ENCODE measurements around the gene SLC26A11.
"Not testable (repeated sequence)": the region's sequence is repeated elsewhere in the genome, so short reads cannot be mapped to it uniquely, and the experiment has no call there.

The SLC26A11 gene

GRCh38 chr17:80229011-80229410 lies 8.8 kb downstream of the SLC26A11 start:
- no peak overlapping the region for H3K27ac ChIP-seq
- TF ChIP-seq ZFX (IDR thresholded peaks at IDR 0.05; ENCODE audit: borderline replicate concordance) (no peak), CTCF (IDR thresholded peaks at IDR 0.05) (no peak)

- TF ChIP-seq CTCF (IDR thresholded peaks at IDR 0.05) (no peak), ZFX (IDR thresholded peaks at IDR 0.05; ENCODE audit: borderline replicate concordance) (no peak)
- no peak overlapping the region for H3K27ac ChIP-seq
These were observed 12.2 kb downstream of the SLC26A11 start for GRCh38 chr17:80232438-80232837.

- TF ChIP-seq ZFX (IDR thresholded peaks at IDR 0.05; ENCODE audit: borderline replicate concordance) (no peak), CTCF (IDR thresholded peaks at IDR 0.05) (no peak)
- no peak overlapping the region for H3K27ac ChIP-seq
These were observed 13.0 kb downstream of the SLC26A11 start for GRCh38 chr17:80233202-80233601.

GRCh38 chr17:80236911-80237310 lies 16.7 kb downstream of the SLC26A11 start:
- no peak overlapping the region for H3K27ac ChIP-seq

GRCh38 chr17:80237386-80237785 lies 17.2 kb downstream of the SLC26A11 start:
- TF ChIP-seq CTCF (IDR thresholded peaks at IDR 0.05), result no peak
- TF ChIP-seq ZFX (IDR thresholded peaks at IDR 0.05; ENCODE audit: borderline replicate concordance), result no peak
- H3K27ac ChIP-seq, result no peak overlapping the region

More at GRCh38 chr17:80236911-80237310, 16.7 kb downstream of the SLC26A11 start:
- TF ChIP-seq ZFX (IDR thresholded peaks at IDR 0.05; ENCODE audit: borderline replicate concordance) (no peak), CTCF (IDR thresholded peaks at IDR 0.05) (no peak)

- no peak overlapping the region for H3K27ac ChIP-seq
- TF ChIP-seq CTCF (IDR thresholded peaks at IDR 0.05), result no peak
- TF ChIP-seq ZFX (IDR thresholded peaks at IDR 0.05; ENCODE audit: borderline replicate concordance), result no peak
These were observed 22.3 kb downstream of the SLC26A11 start for GRCh38 chr17:80242505-80242904.

- no peak for TF ChIP-seq ZFX (IDR thresholded peaks at IDR 0.05; ENCODE audit: borderline replicate concordance)
- no peak for TF ChIP-seq CTCF (IDR thresholded peaks at IDR 0.05)
- H3K27ac ChIP-seq, result no peak overlapping the region
These were observed 23.6 kb downstream of the SLC26A11 start for GRCh38 chr17:80243526-80244433.

- H3K27ac ChIP-seq, result not testable (repeated sequence)
These were observed 24.2 kb downstream of the SLC26A11 start for GRCh38 chr17:80244448-80244847.

All from 22Rv1 (cell line).